ENCODE results near the gene CAVIN3.

GRCh38 chr11:6271598-6271997 lies 48.7 kb downstream of the CAVIN3 start:
- no peak for TF ChIP-seq POLR2AphosphoS5 (IDR thresholded peaks at IDR 0.05)
- TF ChIP-seq CTCF (IDR thresholded peaks at IDR 0.05) = no peak
- no peak for TF ChIP-seq POLR2A (IDR thresholded peaks at IDR 0.05)
